ENCODE results near the gene PLEKHA6.

The PLEKHA6 gene

GRCh38 chr1:204207136-204207616 lies 152.6 kb downstream of the PLEKHA6 start:
- TF ChIP-seq CTCF (IDR thresholded peaks at IDR 0.05; ENCODE audit: low read depth, low read length), result peak; percentile 96
- DNase-seq (ENCODE audit: extremely low read depth, low read depth), result no peak

GRCh38 chr1:204206121-204206520 lies 153.6 kb downstream of the PLEKHA6 start:
- peak; percentile 22 for TF ChIP-seq CTCF (IDR thresholded peaks at IDR 0.05; ENCODE audit: low read depth, low read length)
- DNase-seq (ENCODE audit: extremely low read depth, low read depth), result no peak

GRCh38 chr1:204205486-204205885 lies 154.2 kb downstream of the PLEKHA6 start:
- no peak for DNase-seq (ENCODE audit: extremely low read depth, low read depth)
- no peak for TF ChIP-seq CTCF (IDR thresholded peaks at IDR 0.05; ENCODE audit: low read depth, low read length)

GRCh38 chr1:204204944-204205343 lies 154.8 kb downstream of the PLEKHA6 start:
- no peak for TF ChIP-seq CTCF (IDR thresholded peaks at IDR 0.05; ENCODE audit: low read depth, low read length)
- no peak for DNase-seq (ENCODE audit: extremely low read depth, low read depth)

GRCh38 chr1:204203206-204203767 lies 156.4 kb downstream of the PLEKHA6 start:
- no peak for TF ChIP-seq CTCF (IDR thresholded peaks at IDR 0.05; ENCODE audit: low read depth, low read length)
- DNase-seq (ENCODE audit: extremely low read depth, low read depth), result no peak

GRCh38 chr1:204202481-204202880 lies 157.2 kb downstream of the PLEKHA6 start:
- TF ChIP-seq CTCF (IDR thresholded peaks at IDR 0.05; ENCODE audit: low read depth, low read length), result no peak
- DNase-seq (ENCODE audit: extremely low read depth, low read depth), result no peak

GRCh38 chr1:204201348-204202040 lies 158.2 kb downstream of the PLEKHA6 start:
- no peak for TF ChIP-seq CTCF (IDR thresholded peaks at IDR 0.05; ENCODE audit: low read depth, low read length)
- no peak for DNase-seq (ENCODE audit: extremely low read depth, low read depth)
